Stimulated activated CD8-positive, alpha-beta memory T cell treated with anti-CD3 and anti-CD28 coated beads, Interleukin-4, amount 100 ng/mL, for 4 hours (primary cell): ENCODE measurements around the gene NFATC2.

Experiments
- DNase-seq, 2 donors: peaks; one replicate each; pipeline ENCODE4 v3.0.0-alpha.2; 2020; ENCODE audit warnings: low read depth in 2 of 2, low spot score in 1 of 2

Gene NFATC2

GRCh38 chr20:51339721-51340450 is 202.6 kb downstream of the NFATC2 start:
- DNase-seq = no peak

GRCh38 chr20:51338692-51339440 is 203.7 kb downstream of the NFATC2 start:
- DNase-seq = no peak

- no peak for DNase-seq
These were observed 205.3 kb downstream of the NFATC2 start for GRCh38 chr20:51337126-51337805.
